Cardiac muscle cell (in vitro differentiated cells and primary cell): ENCODE results near the gene TSPOAP1. TPM values are rescaled to one million over a fixed set of nuclear protein-coding genes. Genes with fewer than 3 reads are reported as not detected.

Source experiments
- DNase-seq, 2 donors: peaks; one replicate each; pipeline versions ENCODE4 v3.0.0 to v3.0.0-alpha.2; 2010 to 2017; ENCODE audit warnings: low read depth in 1 of 2, low spot score in 1 of 2
- H3K27ac ChIP-seq: fragments of 200-600 bp; sonication (generic); 2 replicates; pipeline ENCODE4 v1.5.1; 2016
- H3K27me3 ChIP-seq: fragments of 200-600 bp; sonication (generic); 2 replicates; pipeline ENCODE4 v1.6.0; 2016; ENCODE audit warnings: control low read depth
- H3K36me3 ChIP-seq: fragments of 200-600 bp; sonication (generic); 2 replicates; pipeline ENCODE4 v1.5.1; 2016; ENCODE audit warnings: control low read depth
- H3K4me1 ChIP-seq: fragments of 200-600 bp; sonication (generic); 2 replicates; pipeline ENCODE4 v1.8.1; 2017; ENCODE audit warnings: low read depth, mild to moderate bottlenecking, mixed run types
- H3K4me3 ChIP-seq: fragments of 200-600 bp; sonication (generic); 2 replicates; pipeline ENCODE4 v1.5.1; 2016; ENCODE audit warnings: mild to moderate bottlenecking
- H3K9me3 ChIP-seq: fragments of 200-600 bp; sonication (generic); 2 replicates; pipeline ENCODE4 v1.5.1; 2017; ENCODE audit warnings: low read depth, mild to moderate bottlenecking, control low read depth
- polyA plus RNA-seq: library from polyadenylated mRNA; unstranded; fragments of >200 nt; fragmentation: Nextera tagmentation; extraction: Ambion mirVana; gene quantifications from 2 replicates; pipeline ENCODE4 v1.2.1, GENCODE V29; 2016
- total RNA-seq: library from RNA; depleted of rRNA; stranded (reverse); fragments of >200 nt; gene quantifications from 2 replicates; pipeline ENCODE4 v1.2.3, GENCODE V29; 2016
- TF ChIP-seq, protein P1 (sequence below): IDR thresholded peaks from 2 replicates; pipeline ENCODE4 v1.5.1; 2012; ENCODE audit warnings: low read depth, mild to moderate bottlenecking, low read length

The TSPOAP1 gene
- total and polyA plus RNA-seq, 2 experiments from 2014 or later, result 77.5 to 92.1 TPM

DNA sequence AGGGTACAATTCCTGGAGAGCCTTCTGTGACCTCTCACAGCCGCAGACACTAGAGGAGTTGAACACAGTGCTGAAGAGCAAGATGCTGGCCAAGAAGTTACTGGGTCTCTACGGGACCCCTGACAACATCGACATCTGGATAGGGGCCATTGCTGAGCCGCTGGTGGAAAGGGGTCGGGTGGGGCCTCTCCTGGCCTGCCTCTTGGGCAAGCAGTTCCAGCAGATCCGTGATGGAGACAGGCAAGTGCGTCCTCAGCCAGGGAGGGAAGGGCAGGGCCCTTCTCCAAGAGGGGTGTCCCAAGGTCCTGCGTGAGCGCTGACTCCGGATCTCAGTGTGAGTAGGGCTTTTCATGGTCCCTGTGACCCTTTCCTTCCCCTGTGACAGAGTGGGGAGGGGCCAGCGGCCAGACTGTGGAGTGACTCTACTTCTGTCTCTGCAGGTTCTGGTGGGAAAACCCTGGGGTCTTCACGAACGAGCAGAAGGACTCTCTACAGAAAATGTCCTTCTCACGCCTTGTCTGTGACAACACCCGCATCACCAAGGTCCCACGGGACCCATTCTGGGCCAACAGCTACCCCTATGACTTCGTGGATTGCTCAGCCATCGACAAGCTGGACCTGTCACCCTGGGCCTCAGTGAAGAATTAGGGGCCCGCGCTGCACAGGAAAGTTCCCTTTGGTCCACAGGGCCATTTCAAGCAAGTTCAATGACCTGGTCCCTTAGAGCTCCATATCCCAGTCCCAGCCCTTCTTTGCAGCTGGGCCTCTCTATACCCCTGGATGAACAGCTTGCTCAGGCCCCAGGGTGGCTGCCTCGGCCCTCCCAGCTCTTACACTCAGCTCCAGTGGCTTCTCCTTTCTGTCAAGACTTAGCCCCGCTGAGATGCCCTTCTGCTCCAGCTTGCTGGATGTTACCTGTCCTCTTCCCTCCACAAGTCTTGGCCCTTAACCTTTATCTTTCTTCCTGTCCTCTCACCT, 61.0 kb downstream of the TSPOAP1 start:
- TF ChIP-seq, protein P1, sequence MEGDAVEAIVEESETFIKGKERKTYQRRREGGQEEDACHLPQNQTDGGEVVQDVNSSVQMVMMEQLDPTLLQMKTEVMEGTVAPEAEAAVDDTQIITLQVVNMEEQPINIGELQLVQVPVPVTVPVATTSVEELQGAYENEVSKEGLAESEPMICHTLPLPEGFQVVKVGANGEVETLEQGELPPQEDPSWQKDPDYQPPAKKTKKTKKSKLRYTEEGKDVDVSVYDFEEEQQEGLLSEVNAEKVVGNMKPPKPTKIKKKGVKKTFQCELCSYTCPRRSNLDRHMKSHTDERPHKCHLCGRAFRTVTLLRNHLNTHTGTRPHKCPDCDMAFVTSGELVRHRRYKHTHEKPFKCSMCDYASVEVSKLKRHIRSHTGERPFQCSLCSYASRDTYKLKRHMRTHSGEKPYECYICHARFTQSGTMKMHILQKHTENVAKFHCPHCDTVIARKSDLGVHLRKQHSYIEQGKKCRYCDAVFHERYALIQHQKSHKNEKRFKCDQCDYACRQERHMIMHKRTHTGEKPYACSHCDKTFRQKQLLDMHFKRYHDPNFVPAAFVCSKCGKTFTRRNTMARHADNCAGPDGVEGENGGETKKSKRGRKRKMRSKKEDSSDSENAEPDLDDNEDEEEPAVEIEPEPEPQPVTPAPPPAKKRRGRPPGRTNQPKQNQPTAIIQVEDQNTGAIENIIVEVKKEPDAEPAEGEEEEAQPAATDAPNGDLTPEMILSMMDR, result no peak
- H3K4me3 ChIP-seq, result no peak overlapping the region
- H3K9me3 ChIP-seq, result no peaks in the 10 kb centered on the region
- H3K27me3 ChIP-seq, result peaks cover 13% of the 10 kb centered on the region
- no peak for DNase-seq
- H3K36me3 ChIP-seq, result no peaks in the 10 kb centered on the region
- no peaks in the 10 kb centered on the region for H3K4me1 ChIP-seq
- H3K27ac ChIP-seq, result no peak overlapping the region

DNA sequence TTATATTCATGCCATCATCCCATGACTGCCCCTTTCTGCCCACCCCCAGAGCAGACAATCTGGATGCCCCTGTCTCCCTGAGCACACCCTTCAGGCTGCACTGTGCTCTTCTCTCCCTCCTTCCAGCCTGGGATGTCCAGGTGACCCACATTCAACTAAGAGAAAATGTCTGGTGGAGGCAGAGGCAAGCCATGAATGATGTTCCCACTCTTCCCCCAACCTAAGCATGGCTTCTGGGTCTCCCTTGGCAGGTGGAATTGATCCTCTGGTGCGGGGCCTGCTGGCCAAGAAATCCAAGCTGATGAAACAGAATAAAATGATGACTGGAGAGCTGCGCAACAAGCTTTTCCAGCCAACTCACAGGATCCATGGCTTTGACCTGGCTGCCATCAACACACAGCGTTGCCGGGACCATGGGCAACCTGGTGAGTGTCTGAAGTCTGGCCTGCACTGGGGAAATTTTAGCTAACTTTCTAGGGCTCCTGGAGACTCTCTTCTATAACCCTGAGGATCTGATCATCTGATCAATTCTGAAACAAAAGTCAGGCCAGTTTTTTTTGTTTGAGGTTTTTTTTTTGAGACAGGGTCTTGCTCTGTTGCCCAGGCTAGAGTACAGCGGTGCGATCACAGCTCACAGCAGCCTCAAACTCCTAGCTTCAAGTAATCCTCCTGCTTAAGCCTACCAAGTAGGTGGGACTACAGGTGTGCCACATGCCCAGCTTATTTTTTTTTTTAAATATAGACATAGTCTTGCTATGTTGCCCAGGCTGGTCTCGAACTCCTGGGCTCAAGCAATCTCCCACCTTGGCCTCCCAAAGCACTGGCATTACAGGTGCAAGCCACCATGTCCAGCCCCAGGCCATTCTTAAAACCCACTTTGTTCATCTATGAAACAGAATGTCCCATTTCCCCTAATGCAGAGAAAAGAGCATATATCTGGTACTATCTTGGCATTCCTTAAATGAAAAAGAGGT, 62.4 kb downstream of the TSPOAP1 start:
- peaks cover 28% of the 10 kb centered on the region for H3K27me3 ChIP-seq
- H3K36me3 ChIP-seq, result no peaks in the 10 kb centered on the region
- H3K4me1 ChIP-seq, result no peaks in the 10 kb centered on the region
- no peak for DNase-seq
- no peak overlapping the region for H3K27ac ChIP-seq
- no peak overlapping the region for H3K4me3 ChIP-seq
- no peaks in the 10 kb centered on the region for H3K9me3 ChIP-seq
- TF ChIP-seq, protein P1, result no peak

DNA sequence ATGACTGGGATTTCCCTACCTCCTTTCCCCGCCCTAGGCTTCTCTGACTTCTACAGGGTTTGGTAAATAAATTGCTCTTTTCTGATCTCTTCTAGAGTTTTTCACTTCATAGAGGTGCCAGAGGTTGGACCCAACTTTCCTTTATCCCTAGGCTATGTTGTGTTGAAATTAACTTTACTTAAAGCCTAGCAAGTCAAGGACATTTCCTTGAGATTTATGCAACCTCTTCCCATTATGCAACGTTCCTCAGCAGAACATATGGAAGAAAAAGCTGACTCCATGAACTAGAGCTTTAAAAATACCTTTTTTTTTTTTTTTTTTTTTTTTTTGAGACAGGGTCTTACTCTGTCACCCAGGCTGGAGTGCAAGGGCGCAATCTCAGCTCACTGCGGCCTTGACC, 63.3 kb downstream of the TSPOAP1 start:
- H3K9me3 ChIP-seq, result no peaks in the 10 kb centered on the region

DNA sequence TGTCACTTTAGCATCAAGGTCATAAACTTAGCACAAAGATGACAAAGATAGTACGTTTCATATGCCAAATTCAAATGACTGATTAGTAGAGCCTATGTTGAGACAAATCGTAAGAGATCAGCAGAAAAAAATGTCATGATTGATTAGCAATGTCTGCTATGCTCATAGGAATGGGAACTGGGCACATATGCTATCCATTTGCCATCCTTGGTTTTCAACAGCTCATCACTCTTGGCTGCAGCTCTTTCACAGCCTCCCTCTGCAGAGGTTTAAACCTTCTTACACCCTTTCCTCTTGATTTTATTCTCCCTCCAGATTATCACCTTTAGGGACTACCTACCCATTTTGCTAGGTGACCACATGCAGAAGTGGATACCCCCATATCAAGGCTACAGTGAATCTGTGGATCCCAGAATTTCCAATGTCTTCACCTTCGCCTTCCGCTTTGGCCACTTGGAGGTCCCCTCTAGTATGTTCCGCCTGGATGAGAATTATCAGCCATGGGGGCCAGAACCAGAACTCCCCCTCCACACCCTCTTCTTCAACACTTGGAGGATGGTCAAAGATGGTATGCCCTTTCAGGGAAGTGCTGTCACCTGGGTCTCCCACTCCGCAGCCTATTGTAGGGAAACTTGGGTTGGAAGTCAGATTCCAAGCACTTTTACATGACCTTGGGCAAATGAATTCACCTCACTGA, 64.0 kb downstream of the TSPOAP1 start:
- TF ChIP-seq, protein P1, result no peak
- Histone ChIP-seq H3K36me3 (no peaks in the 10 kb centered on the region), H3K4me1 (no peaks in the 10 kb centered on the region), H3K9me3 (no peaks in the 10 kb centered on the region), H3K4me3 (no peak overlapping the region), H3K27ac (no peak overlapping the region), H3K27me3 (peaks cover 44% of the 10 kb centered on the region)
- no peak for DNase-seq

More for the DNA sequence above, 63.3 kb downstream of the TSPOAP1 start:
- no peaks in the 10 kb centered on the region for H3K4me1 ChIP-seq
- no peak overlapping the region for H3K27ac ChIP-seq
- TF ChIP-seq, protein P1, result no peak
- no peak for DNase-seq
- H3K36me3 ChIP-seq, result no peaks in the 10 kb centered on the region
- H3K27me3 ChIP-seq, result peaks cover 37% of the 10 kb centered on the region
- H3K4me3 ChIP-seq, result no peak overlapping the region

DNA sequence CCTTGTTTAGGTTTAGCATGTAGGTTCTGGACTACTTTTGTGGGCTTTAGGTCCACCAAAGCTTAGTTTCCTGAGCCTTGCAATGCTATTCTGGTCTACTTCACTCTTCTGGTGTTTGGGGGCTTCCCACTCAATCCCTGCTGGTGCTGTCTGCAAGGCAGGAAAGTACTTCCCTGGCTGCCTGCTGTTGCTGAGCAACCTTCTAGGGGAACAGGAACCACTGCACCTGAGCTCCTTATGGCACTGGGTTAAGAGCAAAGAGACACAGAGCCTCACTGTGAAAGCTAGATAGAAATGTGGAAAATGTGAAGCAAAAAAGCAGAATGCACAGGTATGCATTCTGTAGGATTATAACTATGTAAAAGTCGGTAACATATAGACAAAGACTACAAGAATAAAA, 64.8 kb downstream of the TSPOAP1 start:
- no peaks in the 10 kb centered on the region for H3K9me3 ChIP-seq
- H3K27me3 ChIP-seq, result peaks cover 52% of the 10 kb centered on the region
- TF ChIP-seq, protein P1, result no peak
- H3K36me3 ChIP-seq, result no peaks in the 10 kb centered on the region
- H3K4me3 ChIP-seq, result no peak overlapping the region
- no peak for DNase-seq
- H3K4me1 ChIP-seq, result no peaks in the 10 kb centered on the region
- H3K27ac ChIP-seq, result no peak overlapping the region
